Sigmoid colon (tissue), 3 donors: ENCODE measurements around the gene GPATCH2.

Experiments used
- CTCF ChIP-seq, 4 experiments: fragments of 450-650 bp in 3 of 4; fragments of 200-600 bp in 1 of 4; IDR thresholded peaks; one replicate each; pipeline ENCODE4 v1.5.1; 2016 to 2019; ENCODE audit warnings: antibody characterized with exemption in 4 of 4, mild to moderate bottlenecking in 3 of 4, moderate library complexity in 2 of 4
- POLR2A ChIP-seq, 2 donors: fragments of 450-650 bp; IDR thresholded peaks; one replicate each; pipeline ENCODE4 v1.6.1; 2016; ENCODE audit warnings: antibody characterized with exemption in 2 of 2, mild to moderate bottlenecking in 2 of 2, moderate library complexity in 2 of 2

- TF ChIP-seq CTCF (IDR thresholded peaks at IDR 0.05) (no peak), POLR2A (IDR thresholded peaks at IDR 0.05) (no peak)
Measured at GRCh38 chr1:217506878-217507277, 124.0 kb downstream of the GPATCH2 start.
